Fibroblast of lung (primary cell): ENCODE results near the gene ARMC9. TPM values are rescaled to one million over a fixed set of nuclear protein-coding genes. Genes with fewer than 3 reads are reported as not detected.

Source experiments
- DNase-seq, 2 donors: peaks; one replicate each; pipeline versions ENCODE4 v3.0.0 to v3.0.0-alpha.2; 2010; ENCODE audit warnings: low read depth in 2 of 2
- H2AFZ ChIP-seq: 2 replicates; pipeline ENCODE4 v1.5.1; 2012; ENCODE audit warnings: low read length, control low read depth, inconsistent platforms
- H3K27ac ChIP-seq: 2 replicates; pipeline ENCODE4 v1.5.1; 2011; ENCODE audit warnings: low read length, control low read depth; ENCODE audit not compliant: insufficient read depth
- H3K27me3 ChIP-seq: 2 replicates; pipeline ENCODE4 v1.5.1; 2011; ENCODE audit warnings: mild to moderate bottlenecking, low read length; ENCODE audit not compliant: control insufficient read depth, insufficient read depth
- H3K36me3 ChIP-seq: 2 replicates; pipeline ENCODE4 v1.5.1; 2011; ENCODE audit warnings: low read length; ENCODE audit not compliant: control insufficient read depth, insufficient read depth
- H3K4me1 ChIP-seq: 2 replicates; pipeline ENCODE4 v1.5.1; 2011; ENCODE audit warnings: low read length; ENCODE audit not compliant: control insufficient read depth, insufficient read depth; ENCODE audit errors: extremely low read depth
- H3K4me2 ChIP-seq: 2 replicates; pipeline ENCODE4 v1.5.1; 2011; ENCODE audit warnings: low read length, control low read depth; ENCODE audit not compliant: insufficient read depth; ENCODE audit errors: extremely low read depth
- H3K4me3 ChIP-seq, 4 experiments: fragments of 200-600 bp in 1 of 4; sonication (generic) in 1 of 4; replicated peaks in 1 of 4; 2 replicates each; pipeline ENCODE4 v1.5.1; 2011 to 2016; ENCODE audit warnings: low read length in 4 of 4, low read depth in 3 of 4, mild to moderate bottlenecking in 3 of 4, control low read depth in 2 of 4, inconsistent platforms in 1 of 4, mixed read lengths in 1 of 4; ENCODE audit not compliant: insufficient read depth in 1 of 4; ENCODE audit errors: control extremely low read depth in 1 of 4
- H3K79me2 ChIP-seq: 2 replicates; pipeline ENCODE4 v1.5.1; 2012; ENCODE audit warnings: mild to moderate bottlenecking, low read length, inconsistent platforms; ENCODE audit not compliant: control insufficient read depth, insufficient read depth
- H3K9ac ChIP-seq: 2 replicates; pipeline ENCODE4 v1.5.1; 2011; ENCODE audit warnings: mild to moderate bottlenecking, low read length, control low read depth; ENCODE audit not compliant: insufficient read depth
- H3K9me3 ChIP-seq: 2 replicates; pipeline ENCODE4 v1.5.1; 2012; ENCODE audit warnings: low read depth, low read length; ENCODE audit not compliant: control insufficient read depth, insufficient read depth
- H4K20me1 ChIP-seq: 2 replicates; pipeline ENCODE4 v1.5.1; 2011; ENCODE audit warnings: low read length; ENCODE audit not compliant: control insufficient read depth, insufficient read depth; ENCODE audit errors: extremely low read depth
- CTCF ChIP-seq, 2 donors: IDR thresholded peaks in 1 of 2; conservative IDR thresholded peaks in 1 of 2; 1 replicate in 1 of 2; 2 replicates in 1 of 2; pipeline ENCODE4 v1.5.1; 2011 to 2012; ENCODE audit warnings: low read length in 2 of 2, control low read depth in 1 of 2, inconsistent platforms in 1 of 2, low read depth in 1 of 2, mild to moderate bottlenecking in 1 of 2
- EZH2 ChIP-seq: IDR thresholded peaks from 2 replicates; pipeline ENCODE4 v1.5.1; 2012; ENCODE audit warnings: low read length, control low read depth, mild to moderate bottlenecking; ENCODE audit errors: missing control alignments
- polyA plus RNA-seq, 2 donors: library from polyadenylated mRNA; depleted of rRNA in 1 of 2; stranded (reverse) in 1 of 2; unstranded in 1 of 2; fragments of >200 nt; gene quantifications; 2 replicates each; pipeline ENCODE4 v1.2.1, GENCODE V29; 2011 to 2012; ENCODE audit warnings: missing spikeins in 1 of 2
- total RNA-seq: library from RNA; depleted of rRNA; stranded (reverse); fragments of >200 nt; gene quantifications from 2 replicates; pipeline ENCODE4 v1.2.1, GENCODE V29; 2014

The ARMC9 gene
- total and polyA plus RNA-seq, 2 donors (not counting 1 experiment from before 2014, with no cell fraction given): 68.4 to 153 TPM

GRCh38 chr2:231376857-231377256 is 178.4 kb downstream of the ARMC9 start:
- Histone ChIP-seq H3K36me3 (no peaks in the 10 kb centered on the region), H3K79me2 (no peaks in the 10 kb centered on the region), H2AFZ (no peak overlapping the region), H3K9me3 (no peaks in the 10 kb centered on the region), H3K4me2 (no peak overlapping the region), H4K20me1 (no peaks in the 10 kb centered on the region), H3K27me3 (no peaks in the 10 kb centered on the region), H3K4me3 (no peak overlapping the region), H3K9ac (no peak overlapping the region), H3K27ac (no peak overlapping the region), H3K4me1 (no peaks in the 10 kb centered on the region)
- no peak for TF ChIP-seq EZH2
- TF ChIP-seq CTCF (conservative IDR thresholded peaks at IDR 0.05 in 1 of 2, IDR thresholded peaks at IDR 0.05 in 1 of 2; ENCODE audit: low read depth in 1 of 2, low read length in 2 of 2): no peak
- DNase-seq: no peak

- no peaks in the 10 kb centered on the region for H3K9me3 ChIP-seq
- H3K36me3 ChIP-seq: no peaks in the 10 kb centered on the region
- no peak overlapping the region for H3K4me3 ChIP-seq
- TF ChIP-seq EZH2 (no peak), CTCF (conservative IDR thresholded peaks at IDR 0.05 in 1 of 2, IDR thresholded peaks at IDR 0.05 in 1 of 2; ENCODE audit: low read depth in 1 of 2, low read length in 2 of 2) (no peak)
- no peaks in the 10 kb centered on the region for H3K27me3 ChIP-seq
- DNase-seq: no peak
- H3K79me2 ChIP-seq: no peaks in the 10 kb centered on the region
- no peak overlapping the region for H3K9ac ChIP-seq
- no peaks in the 10 kb centered on the region for H3K4me1 ChIP-seq
- no peak overlapping the region for H3K27ac ChIP-seq
- no peak overlapping the region for H2AFZ ChIP-seq
- no peak overlapping the region for H3K4me2 ChIP-seq
- H4K20me1 ChIP-seq: no peaks in the 10 kb centered on the region
Observed at GRCh38 chr2:231378026-231378722, 179.7 kb downstream of the ARMC9 start.

- Histone ChIP-seq H3K4me2 (no peak overlapping the region), H3K4me3 (no peak overlapping the region), H3K9ac (no peak overlapping the region), H3K27ac (no peak overlapping the region), H3K36me3 (no peaks in the 10 kb centered on the region), H3K79me2 (no peaks in the 10 kb centered on the region), H3K4me1 (no peaks in the 10 kb centered on the region), H3K27me3 (no peaks in the 10 kb centered on the region), H2AFZ (no peak overlapping the region), H3K9me3 (no peaks in the 10 kb centered on the region), H4K20me1 (no peaks in the 10 kb centered on the region)
- TF ChIP-seq EZH2 (no peak), CTCF (conservative IDR thresholded peaks at IDR 0.05 in 1 of 2, IDR thresholded peaks at IDR 0.05 in 1 of 2; ENCODE audit: low read depth in 1 of 2, low read length in 2 of 2) (no peak)
- no peak for DNase-seq
Observed at GRCh38 chr2:231379266-231380215, 181.1 kb downstream of the ARMC9 start.
